Skeletal muscle tissue (tissue), 4 donors: ENCODE measurements around the gene OR7D2. TPM values are rescaled to one million over a fixed set of nuclear protein-coding genes. Genes with fewer than 3 reads are reported as not detected.

Source experiments
- H3K27ac ChIP-seq: one replicate; pipeline ENCODE4 v1.7.0; 2013; ENCODE audit warnings: mild to moderate bottlenecking, low read depth, low read length, inconsistent platforms
- H3K27me3 ChIP-seq, 3 donors: one replicate each; pipeline ENCODE4 v1.7.0; 2013; ENCODE audit warnings: low read length in 3 of 3; ENCODE audit not compliant: control insufficient read depth in 3 of 3, insufficient read depth in 3 of 3
- H3K36me3 ChIP-seq, 3 donors: one replicate each; pipeline ENCODE4 v1.7.0; 2013; ENCODE audit warnings: low read length in 3 of 3; ENCODE audit not compliant: control insufficient read depth in 3 of 3, insufficient read depth in 3 of 3
- H3K4me1 ChIP-seq, 3 donors: one replicate each; pipeline ENCODE4 v1.7.0; 2013; ENCODE audit warnings: low read length in 3 of 3, mild to moderate bottlenecking in 3 of 3; ENCODE audit not compliant: control insufficient read depth in 3 of 3, insufficient read depth in 3 of 3
- H3K4me3 ChIP-seq, 3 donors: one replicate each; pipeline ENCODE4 v1.7.0; 2013; ENCODE audit warnings: low read length in 3 of 3
- H3K9ac ChIP-seq, 3 donors: one replicate each; pipeline ENCODE4 v1.7.0; 2013; ENCODE audit warnings: low read length in 3 of 3, mild to moderate bottlenecking in 3 of 3, moderate library complexity in 2 of 3, low read depth in 1 of 3
- H3K9me3 ChIP-seq, 3 donors: one replicate each; pipeline ENCODE4 v1.7.0; 2013; ENCODE audit warnings: low read length in 3 of 3; ENCODE audit not compliant: control insufficient read depth in 3 of 3
- total RNA-seq: library from RNA; depleted of rRNA; stranded (reverse); fragments of >200 nt; gene quantifications from one replicate; pipeline ENCODE4 v1.2.3, GENCODE V29; 2014
- donor health status: Osteomylitis.

The OR7D2 gene
- total RNA-seq, 1 donor from 2014 or later = not detected

GRCh38 chr19:9151367-9151766 is 27.4 kb upstream of the OR7D2 start:
- Histone ChIP-seq H3K9me3 (peaks cover 2 to 7% (median 6%) of the 10 kb centered on the region in 3 donors), H3K27me3 (no peaks in the 10 kb centered on the region), H3K36me3 (peaks cover 15 to 22% (median 21%) of the 10 kb centered on the region in 3 donors), H3K4me1 (no peaks in the 10 kb centered on the region), H3K27ac (no peak overlapping the region), H3K4me3 (no peak overlapping the region), H3K9ac (no peak overlapping the region)

GRCh38 chr19:9155591-9155990 is 23.2 kb upstream of the OR7D2 start:
- Histone ChIP-seq H3K27me3 (no peaks in the 10 kb centered on the region), H3K9ac (no peak overlapping the region), H3K27ac (no peak overlapping the region), H3K9me3 (peaks cover 3 to 13% (median 8%) of the 10 kb centered on the region in 3 donors), H3K36me3 (peaks cover 47 to 55% (median 53%) of the 10 kb centered on the region in 3 donors), H3K4me1 (no peaks in the 10 kb centered on the region), H3K4me3 (no peak overlapping the region)

GRCh38 chr19:9156304-9156703 is 22.5 kb upstream of the OR7D2 start:
- no peaks in the 10 kb centered on the region for H3K4me1 ChIP-seq
- peaks cover 54 to 62% (median 60%) of the 10 kb centered on the region in 3 donors for H3K36me3 ChIP-seq
- H3K4me3 ChIP-seq = no peak overlapping the region
- no peak overlapping the region for H3K27ac ChIP-seq
- H3K9ac ChIP-seq = no peak overlapping the region
- no peaks in the 10 kb centered on the region for H3K27me3 ChIP-seq
- peaks cover 6 to 20% (median 15%) of the 10 kb centered on the region in 3 donors for H3K9me3 ChIP-seq

GRCh38 chr19:9159891-9160290 is 18.9 kb upstream of the OR7D2 start:
- Histone ChIP-seq H3K9me3 (peaks cover 8 to 20% (median 18%) of the 10 kb centered on the region in 3 donors), H3K9ac (no peak overlapping the region), H3K4me1 (no peaks in the 10 kb centered on the region), H3K4me3 (no peak overlapping the region), H3K36me3 (peaks cover 74 to 91% (median 74%) of the 10 kb centered on the region in 3 donors), H3K27ac (no peak overlapping the region), H3K27me3 (no peaks in the 10 kb centered on the region)

- H3K36me3 ChIP-seq = peaks cover 68 to 84% (median 71%) of the 10 kb centered on the region in 3 donors
- H3K4me3 ChIP-seq = no peak overlapping the region
- H3K9ac ChIP-seq = no peak overlapping the region
- no peaks in the 10 kb centered on the region for H3K4me1 ChIP-seq
- peaks cover 8 to 14% (median 14%) of the 10 kb centered on the region in 3 donors for H3K9me3 ChIP-seq
- no peak overlapping the region for H3K27ac ChIP-seq
- no peaks in the 10 kb centered on the region for H3K27me3 ChIP-seq
Observed at GRCh38 chr19:9161427-9161826, 17.4 kb upstream of the OR7D2 start.

GRCh38 chr19:9165261-9165660 is 13.5 kb upstream of the OR7D2 start:
- Histone ChIP-seq H3K4me1 (no peaks in the 10 kb centered on the region), H3K27ac (no peak overlapping the region), H3K9me3 (peaks cover 8 to 14% (median 13%) of the 10 kb centered on the region in 3 donors), H3K36me3 (peaks cover 33 to 47% (median 42%) of the 10 kb centered on the region in 3 donors), H3K27me3 (no peaks in the 10 kb centered on the region), H3K9ac (no peak overlapping the region), H3K4me3 (no peak overlapping the region)

- H3K9me3 ChIP-seq = peaks cover 0 to 3% (median 0%) of the 10 kb centered on the region in 3 donors
- no peak overlapping the region for H3K9ac ChIP-seq
- no peaks in the 10 kb centered on the region for H3K27me3 ChIP-seq
- peaks cover 17 to 32% (median 26%) of the 10 kb centered on the region in 3 donors for H3K36me3 ChIP-seq
- no peak overlapping the region for H3K4me3 ChIP-seq
- H3K27ac ChIP-seq = no peak overlapping the region
- no peaks in the 10 kb centered on the region for H3K4me1 ChIP-seq
Observed at GRCh38 chr19:9166846-9167245, 11.9 kb upstream of the OR7D2 start.

GRCh38 chr19:9171393-9171991 is 7.3 kb upstream of the OR7D2 start:
- H3K27ac ChIP-seq = no peak overlapping the region
- H3K36me3 ChIP-seq = peaks cover 0 to 1% (median 0%) of the 10 kb centered on the region in 3 donors
- H3K4me3 ChIP-seq = no peak overlapping the region
- no peaks in the 10 kb centered on the region for H3K27me3 ChIP-seq
- no peaks in the 10 kb centered on the region for H3K9me3 ChIP-seq
- no peaks in the 10 kb centered on the region for H3K4me1 ChIP-seq
- no peak overlapping the region for H3K9ac ChIP-seq

- no peaks in the 10 kb centered on the region for H3K27me3 ChIP-seq
- no peaks in the 10 kb centered on the region for H3K4me1 ChIP-seq
- H3K36me3 ChIP-seq = no peaks in the 10 kb centered on the region
- no peaks in the 10 kb centered on the region for H3K9me3 ChIP-seq
- H3K4me3 ChIP-seq = no peak overlapping the region
- no peak overlapping the region for H3K27ac ChIP-seq
- no peak overlapping the region for H3K9ac ChIP-seq
Observed at GRCh38 chr19:9175326-9175725, 3.5 kb upstream of the OR7D2 start.

GRCh38 chr19:9183000-9183399 is 4.2 kb downstream of the OR7D2 start:
- H3K27me3 ChIP-seq = no peaks in the 10 kb centered on the region
- H3K4me3 ChIP-seq = no peak overlapping the region
- no peaks in the 10 kb centered on the region for H3K36me3 ChIP-seq
- H3K27ac ChIP-seq = no peak overlapping the region
- H3K4me1 ChIP-seq = no peaks in the 10 kb centered on the region
- H3K9me3 ChIP-seq = no peaks in the 10 kb centered on the region
- H3K9ac ChIP-seq = no peak overlapping the region
